A549 treated with AZD9567 at 1 μM for 4 hours (cell line): ENCODE data around the gene HNRNPCL2. TPM values are rescaled to one million over a fixed set of nuclear protein-coding genes. Genes with fewer than 3 reads are reported as not detected.

Source experiments
- total RNA-seq: library from RNA; stranded (reverse); fragments of 200-300 nt; extraction: Qiagen RNA extraction; gene quantifications from 5 replicates; pipeline ENCODE4 v1.2.3, GENCODE V29; 2022; ENCODE audit not compliant: insufficient read depth

The HNRNPCL2 gene
- total RNA-seq, result not detected in 5 replicates

GRCh38 chr1:13116754-13117153, at the start of gene HNRNPCL2:
Gene HNRNPCL2, minus strand, starts transcription at chr1:13116854. Its CDS starts 454 bp downstream, at chr1:13116400.

GRCh38 chr1:13165531-13165930, 48.9 kb upstream of the HNRNPCL2 start, which contains the start of gene HNRNPCL4:
Gene HNRNPCL4, minus strand, starts transcription at chr1:13165631. Its CDS starts 164 bp downstream, at chr1:13165467.

GRCh38 chr1:13155909-13156308, 39.3 kb upstream of the HNRNPCL2 start, which contains the start of gene PRAMEF26:
Gene PRAMEF26, minus strand, starts transcription at chr1:13156009. Its CDS starts 2,914 bp downstream, at chr1:13153095.

GRCh38 chr1:13070474-13070873, 46.2 kb downstream of the HNRNPCL2 start, which contains the start of gene PRAMEF25:
Gene PRAMEF25, plus strand, starts transcription at chr1:13070774. Its CDS starts 2,920 bp downstream, at chr1:13073694.

Other genes with a start within 250 kb of the HNRNPCL2 start
- not detected in 5 replicates for gene PRAMEF4, start 230.7 kb downstream of the HNRNPCL2 start, total RNA-seq
- not detected in 5 replicates for gene PRAMEF10, start 218.6 kb downstream of the HNRNPCL2 start, total RNA-seq
- 0.05 TPM in 1 of 5 replicates, not detected in the others for gene PRAMEF7, start 200.2 kb downstream of the HNRNPCL2 start, total RNA-seq
- not detected in 5 replicates for gene PRAMEF6, start 169.3 kb downstream of the HNRNPCL2 start, total RNA-seq
- not detected in 5 replicates for gene PRAMEF27, start 60.3 kb downstream of the HNRNPCL2 start, total RNA-seq
- not detected in 5 replicates for gene HNRNPCL3, start 56.1 kb downstream of the HNRNPCL2 start, total RNA-seq
- not detected in 5 replicates for gene PRAMEF25, start 46.1 kb downstream of the HNRNPCL2 start, total RNA-seq
- not detected in 5 replicates for gene PRAMEF26, start 39.2 kb upstream of the HNRNPCL2 start, total RNA-seq
- not detected in 5 replicates for gene HNRNPCL4, start 48.8 kb upstream of the HNRNPCL2 start, total RNA-seq
- gene PRAMEF9, start 55.0 kb upstream of the HNRNPCL2 start, total RNA-seq, result not detected in 5 replicates
- not detected in 5 replicates for gene PRAMEF13, start 84.6 kb upstream of the HNRNPCL2 start, total RNA-seq
- gene PRAMEF18, start 109.3 kb upstream of the HNRNPCL2 start, total RNA-seq, result not detected in 5 replicates
- gene PRAMEF5, start 137.3 kb upstream of the HNRNPCL2 start, total RNA-seq, result not detected in 5 replicates
- not detected in 5 replicates for gene PRAMEF8, start 168.3 kb upstream of the HNRNPCL2 start, total RNA-seq
- gene PRAMEF33, start 186.7 kb upstream of the HNRNPCL2 start, total RNA-seq, result not detected in 5 replicates
- gene PRAMEF15, start 198.7 kb upstream of the HNRNPCL2 start, total RNA-seq, result not detected in 5 replicates
- not detected in 5 replicates for gene PRAMEF14, start 230.3 kb upstream of the HNRNPCL2 start, total RNA-seq